CD4-positive, alpha-beta memory T cell (primary cell): ENCODE measurements around the gene CFAP46. TPM values are rescaled to one million over a fixed set of nuclear protein-coding genes. Genes with fewer than 3 reads are reported as not detected.
"Not testable (repeated sequence)": the region's sequence is repeated elsewhere in the genome, so short reads cannot be mapped to it uniquely, and the experiment has no call there.

ENCODE experiments used
- CTCF ChIA-PET: fragments of 350-600 bp; sonication (Branson Sonifier 250); formaldehyde crosslinking; loops from one replicate; lab custom pipeline; 2021; ENCODE audit warnings: inconsistent platforms; ENCODE audit not compliant: partially characterized antibody; lab: Charles Lee
- POLR2A ChIA-PET: fragments of 350-600 bp; sonication (Branson Sonifier 250); formaldehyde crosslinking; loops from one replicate; lab custom pipeline; 2021; ENCODE audit not compliant: partially characterized antibody; lab: Charles Lee
- DNase-seq, 5 donors: peaks; one replicate each; pipeline versions ENCODE4 v3.0.0 to v3.0.0-alpha.2; 2020 to 2022; ENCODE audit warnings: mixed read lengths in 1 of 5
- H3K27ac ChIP-seq: one replicate; pipeline ENCODE4 v1.7.0; 2013; ENCODE audit warnings: low read depth, low read length
- H3K27me3 ChIP-seq: 2 replicates; pipeline ENCODE4 v1.7.0; 2013; ENCODE audit warnings: mild to moderate bottlenecking, low read length, moderate library complexity; ENCODE audit not compliant: insufficient read depth
- H3K36me3 ChIP-seq: 2 replicates; pipeline ENCODE4 v1.7.0; 2013; ENCODE audit warnings: mild to moderate bottlenecking, low read length, moderate library complexity; ENCODE audit not compliant: insufficient read depth
- H3K4me1 ChIP-seq: 2 replicates; pipeline ENCODE4 v1.7.0; 2013; ENCODE audit warnings: mild to moderate bottlenecking, low read length, moderate library complexity; ENCODE audit not compliant: insufficient read depth
- H3K4me3 ChIP-seq, 2 donors: one replicate each; pipeline ENCODE4 v1.7.0; 2013; ENCODE audit warnings: low read length in 2 of 2, mild to moderate bottlenecking in 1 of 2
- H3K9me3 ChIP-seq, 2 donors: one replicate each; pipeline ENCODE4 v1.7.0; 2013; ENCODE audit warnings: low read length in 2 of 2, control low read depth in 1 of 2; ENCODE audit not compliant: control insufficient read depth in 1 of 2
- H3K27ac Mint-ChIP-seq, 7 donors: one replicate each; pipeline ENCODE4 v1.8.0; 2020 to 2021; ENCODE audit warnings: mixed read lengths in 7 of 7, mild to moderate bottlenecking in 6 of 7, inconsistent platforms in 3 of 7, moderate library complexity in 3 of 7
- H3K27me3 Mint-ChIP-seq, 2 donors: one replicate each; pipeline ENCODE4 v1.8.0; 2020 to 2021; ENCODE audit warnings: mixed read lengths in 2 of 2
- H3K36me3 Mint-ChIP-seq, 2 donors: one replicate each; pipeline ENCODE4 v1.8.0; 2020 to 2021; ENCODE audit warnings: mixed read lengths in 2 of 2, inconsistent platforms in 1 of 2, mild to moderate bottlenecking in 1 of 2
- H3K4me1 Mint-ChIP-seq, 4 donors: one replicate each; pipeline ENCODE4 v1.8.0; 2020 to 2021; ENCODE audit warnings: mixed read lengths in 4 of 4, mild to moderate bottlenecking in 1 of 4
- H3K4me3 Mint-ChIP-seq, 8 donors: one replicate each; pipeline ENCODE4 v1.8.0; 2020 to 2021; ENCODE audit warnings: mixed read lengths in 8 of 8, mild to moderate bottlenecking in 7 of 8, moderate library complexity in 6 of 8, inconsistent platforms in 3 of 8
- H3K9me3 Mint-ChIP-seq, 8 donors: one replicate each; pipeline ENCODE4 v1.8.0; 2020 to 2021; ENCODE audit warnings: mixed read lengths in 8 of 8, mild to moderate bottlenecking in 5 of 8, inconsistent platforms in 3 of 8, moderate library complexity in 1 of 8
- intact Hi-C: fragments of 100-400 bp; cut with micrococcal nuclease; formaldehyde crosslinking; loops from one replicate; pipeline ENCODE4 v1.15.1; 2023
- polyA plus RNA-seq, 2 donors: library from polyadenylated mRNA; unstranded; fragments of 300-500 nt; fragmentation: Illumina TruSeq; gene quantifications; one replicate each; pipeline ENCODE4 v1.2.3, GENCODE V29; 2021
- total RNA-seq, 2 experiments: library from RNA; stranded (reverse); gene quantifications; one replicate each; pipeline ENCODE4 v1.2.3, GENCODE V29; 2021

The CFAP46 gene
- total and polyA plus RNA-seq, 4 experiments from 2014 or later = not detected

DNA sequence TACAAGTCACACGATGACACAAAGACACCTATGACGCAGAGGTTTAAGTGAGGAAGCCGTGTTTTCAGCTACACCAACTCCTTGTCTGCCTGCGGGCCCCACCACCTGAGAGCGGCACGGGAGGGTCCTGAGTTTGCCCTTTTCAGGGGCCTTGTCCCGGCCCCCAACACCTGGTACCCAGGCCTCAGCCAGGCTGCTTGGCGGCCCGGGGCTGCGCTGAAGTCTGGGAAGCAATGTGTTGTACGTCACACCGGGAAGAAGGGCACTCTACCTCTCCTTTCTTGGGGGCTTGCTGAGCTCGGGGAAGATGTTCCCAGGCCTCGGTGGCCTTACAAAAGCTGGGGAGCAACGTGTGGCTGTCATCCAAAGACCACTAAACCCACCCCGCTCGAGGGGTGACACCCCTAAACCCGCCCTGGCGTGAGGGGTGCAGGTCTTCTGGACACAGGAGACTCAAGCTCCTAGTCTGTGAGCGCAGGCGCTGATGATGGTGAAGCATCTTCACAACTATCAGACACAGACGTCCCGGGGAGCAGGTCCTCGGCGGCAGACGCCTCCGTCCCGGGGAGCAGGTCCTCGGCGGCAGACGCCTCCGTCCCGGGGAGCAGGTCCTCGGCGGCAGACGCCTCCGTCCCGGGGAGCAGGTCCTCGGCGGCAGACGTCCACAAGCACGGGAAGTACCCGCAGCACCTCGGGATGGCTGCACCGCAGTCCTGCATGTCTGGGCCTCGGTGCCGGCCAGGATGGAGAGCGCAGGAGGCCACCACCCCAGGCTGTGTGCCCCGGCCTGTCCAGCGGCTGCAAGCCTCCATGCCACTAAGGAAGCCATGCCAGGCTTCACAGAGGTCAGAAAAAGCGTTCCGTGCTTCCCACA is 15.4 kb downstream of the CFAP46 start:
- intact Hi-C loops = no loop called here
- H3K36me3 ChIP-seq = no peaks in the 10 kb centered on the region
- Mint-ChIP-seq H3K27me3 (no peaks in the 10 kb centered on the region), H3K27ac (peak overlapping the region in 1 of 7 donors; percentile 9), H3K9me3 (no peaks in the 10 kb centered on the region), H3K4me3 (no peak overlapping the region), H3K36me3 (no peaks in the 10 kb centered on the region), H3K4me1 (peaks cover 0 to 4% (median 1%) of the 10 kb centered on the region in 4 donors)
- no peaks in the 10 kb centered on the region for H3K27me3 ChIP-seq
- H3K4me3 ChIP-seq = no peak overlapping the region
- H3K4me1 ChIP-seq = no peaks in the 10 kb centered on the region
- ChIA-PET CTCF (no interaction called here), POLR2A (no interaction called here)
- H3K27ac ChIP-seq = no peak overlapping the region
- H3K9me3 ChIP-seq = no peaks in the 10 kb centered on the region
- no peak for DNase-seq

GRCh38 chr10:132926070-132926469 is 16.3 kb downstream of the CFAP46 start:
- H3K27ac ChIP-seq = no peak overlapping the region
- no peaks in the 10 kb centered on the region for H3K9me3 ChIP-seq
- intact Hi-C loops = no loop called here
- no peak for DNase-seq
- H3K36me3 ChIP-seq = no peaks in the 10 kb centered on the region
- H3K27me3 ChIP-seq = no peaks in the 10 kb centered on the region
- POLR2A ChIA-PET = no interaction called here
- H3K9me3 Mint-ChIP-seq = no peaks in the 10 kb centered on the region
- peaks cover 0 to 4% (median 1%) of the 10 kb centered on the region in 4 donors for H3K4me1 Mint-ChIP-seq
- no peak overlapping the region for H3K4me3 ChIP-seq
- H3K4me1 ChIP-seq = no peaks in the 10 kb centered on the region
- H3K36me3 Mint-ChIP-seq = no peaks in the 10 kb centered on the region
- H3K27me3 Mint-ChIP-seq = peaks cover 1 to 2% of the 10 kb centered on the region in 2 donors
- H3K27ac Mint-ChIP-seq = no peak overlapping the region
- CTCF ChIA-PET = no interaction called here
- no peak overlapping the region for H3K4me3 Mint-ChIP-seq

- DNase-seq = no peak
- Histone ChIP-seq H3K4me3 (no peak overlapping the region), H3K36me3 (no peaks in the 10 kb centered on the region), H3K27ac (no peak overlapping the region), H3K4me1 (no peaks in the 10 kb centered on the region), H3K9me3 (no peaks in the 10 kb centered on the region), H3K27me3 (no peaks in the 10 kb centered on the region)
- no peaks in the 10 kb centered on the region for H3K36me3 Mint-ChIP-seq
- peaks cover 0 to 4% (median 1%) of the 10 kb centered on the region in 4 donors for H3K4me1 Mint-ChIP-seq
- H3K27me3 Mint-ChIP-seq = peaks cover 1 to 2% of the 10 kb centered on the region in 2 donors
- CTCF ChIA-PET = no interaction called here
- POLR2A ChIA-PET = no interaction called here
- intact Hi-C loops = no loop called here
- H3K9me3 Mint-ChIP-seq = no peaks in the 10 kb centered on the region
- H3K4me3 Mint-ChIP-seq = no peak overlapping the region
- no peak overlapping the region for H3K27ac Mint-ChIP-seq
These were observed 16.8 kb downstream of the CFAP46 start for GRCh38 chr10:132925614-132926013.

- Histone ChIP-seq H3K27ac (no peak overlapping the region), H3K36me3 (no peaks in the 10 kb centered on the region), H3K27me3 (no peaks in the 10 kb centered on the region), H3K4me1 (no peaks in the 10 kb centered on the region), H3K4me3 (no peak overlapping the region), H3K9me3 (no peaks in the 10 kb centered on the region)
- DNase-seq = no peak
- intact Hi-C loops = no loop called here
- ChIA-PET POLR2A (no interaction called here), CTCF (no interaction called here)
- Mint-ChIP-seq H3K27me3 (peaks cover 1 to 2% of the 10 kb centered on the region in 2 donors), H3K36me3 (no peaks in the 10 kb centered on the region), H3K9me3 (no peaks in the 10 kb centered on the region), H3K27ac (no peak overlapping the region), H3K4me3 (no peak overlapping the region), H3K4me1 (peaks cover 0 to 1% (median under 1%) of the 10 kb centered on the region in 4 donors)
These were observed 17.3 kb downstream of the CFAP46 start for GRCh38 chr10:132925071-132925561.

DNA sequence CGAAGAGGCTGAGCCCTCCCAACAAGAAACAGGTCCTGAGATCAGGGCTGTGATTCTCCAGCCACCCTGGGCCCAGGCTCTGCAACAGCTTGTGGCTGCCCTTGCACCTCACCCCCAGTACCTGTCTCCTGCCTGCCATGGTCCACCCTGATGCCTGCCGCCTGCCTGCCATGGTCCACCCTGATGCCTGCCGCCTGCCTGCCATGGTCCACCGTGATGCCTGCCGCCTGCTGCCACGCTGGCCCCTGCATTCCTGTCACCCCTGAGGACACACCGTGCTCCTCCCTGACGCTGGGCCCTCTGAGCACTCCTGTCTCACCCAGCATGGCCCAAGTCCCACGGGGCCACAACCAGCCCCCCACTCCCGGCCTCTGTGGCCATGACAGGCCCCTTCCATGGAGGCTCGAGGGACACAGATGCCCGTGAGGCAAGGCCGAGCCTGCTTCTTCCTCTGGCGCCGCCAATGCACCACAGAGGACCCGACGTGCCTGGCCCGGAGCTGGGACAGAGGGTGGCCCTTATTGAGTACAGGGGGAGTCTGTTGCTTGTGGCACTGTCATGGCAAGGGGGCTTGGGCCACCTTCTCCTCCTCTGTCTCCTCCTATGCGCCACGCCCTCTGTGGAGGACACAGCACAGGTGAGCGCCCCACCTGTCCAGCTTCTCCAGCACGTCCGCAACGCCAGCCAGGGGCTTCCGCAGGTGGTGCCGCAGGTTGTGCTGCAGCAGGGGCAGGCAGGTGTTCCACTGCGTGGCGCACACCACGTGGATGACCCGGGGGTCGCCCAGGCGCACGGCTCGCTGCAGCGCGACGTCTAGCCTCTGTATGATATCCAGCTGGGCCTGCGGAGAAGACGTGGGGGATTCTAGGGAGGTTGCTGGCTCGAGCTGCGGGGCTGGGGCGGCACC is 18.1 kb downstream of the CFAP46 start:
- H3K4me3 ChIP-seq = no peak overlapping the region
- H3K4me3 Mint-ChIP-seq = no peak overlapping the region
- H3K9me3 Mint-ChIP-seq = no peaks in the 10 kb centered on the region
- H3K36me3 Mint-ChIP-seq = no peaks in the 10 kb centered on the region
- H3K4me1 Mint-ChIP-seq = no peaks in the 10 kb centered on the region
- H3K27ac ChIP-seq = no peak overlapping the region
- H3K4me1 ChIP-seq = no peaks in the 10 kb centered on the region
- no peaks in the 10 kb centered on the region for H3K27me3 ChIP-seq
- peaks cover 1 to 2% of the 10 kb centered on the region in 2 donors for H3K27me3 Mint-ChIP-seq
- ChIA-PET CTCF (no interaction called here), POLR2A (no interaction called here)
- no peak for DNase-seq
- intact Hi-C loops = no loop called here
- H3K9me3 ChIP-seq = no peaks in the 10 kb centered on the region
- no peaks in the 10 kb centered on the region for H3K36me3 ChIP-seq
- H3K27ac Mint-ChIP-seq = no peak overlapping the region

DNA sequence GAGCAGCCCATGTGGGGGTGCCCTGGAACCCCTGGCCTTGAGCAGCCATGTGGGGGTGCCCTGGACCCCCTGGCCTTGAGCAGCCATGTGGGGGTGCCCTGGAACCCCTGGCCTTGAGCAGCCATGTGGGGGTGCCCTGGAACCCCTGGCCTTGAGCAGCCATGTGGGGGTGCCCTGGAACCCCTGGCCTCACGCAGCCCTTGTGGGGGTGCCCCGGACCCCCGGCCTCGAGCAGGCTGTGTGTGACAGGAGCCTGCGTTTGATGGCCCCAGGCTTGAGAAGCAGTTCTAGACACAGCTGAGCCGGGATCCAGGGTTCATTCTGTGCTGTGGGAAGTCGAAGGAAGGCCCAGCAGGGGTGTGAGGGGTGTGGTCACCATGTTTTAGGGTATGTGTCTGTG is 19.0 kb downstream of the CFAP46 start:
- POLR2A ChIA-PET, DNase-seq, H3K36me3 Mint-ChIP-seq, H3K36me3 ChIP-seq, H3K27me3 Mint-ChIP-seq, H3K4me3 ChIP-seq, CTCF ChIA-PET, H3K9me3 Mint-ChIP-seq, H3K9me3 ChIP-seq, H3K4me1 ChIP-seq, H3K27ac ChIP-seq, H3K27ac Mint-ChIP-seq, H3K27me3 ChIP-seq, intact Hi-C loops, H3K4me3 Mint-ChIP-seq, H3K4me1 Mint-ChIP-seq: not testable (repeated sequence)

DNA sequence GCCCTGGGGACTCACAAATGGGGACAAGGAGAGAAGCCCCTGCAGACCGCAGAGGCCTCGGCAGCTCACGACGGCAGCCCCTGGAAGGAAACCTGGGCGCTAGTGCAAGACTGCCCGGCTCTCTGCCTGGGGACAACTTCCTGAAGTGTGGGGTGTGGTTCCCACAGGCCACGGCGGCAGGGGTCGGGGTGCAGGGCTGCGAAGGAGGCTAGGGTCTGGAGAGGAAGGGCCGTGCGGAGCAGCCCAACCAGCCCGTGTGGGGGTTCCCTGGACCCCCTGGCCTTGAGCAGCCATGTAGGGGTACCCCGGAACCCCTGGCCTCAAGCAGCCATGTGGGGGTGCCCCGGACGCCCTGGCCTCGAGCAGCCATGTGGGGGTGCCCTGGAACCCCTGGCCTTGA is 19.5 kb downstream of the CFAP46 start:
- no peaks in the 10 kb centered on the region for H3K9me3 Mint-ChIP-seq
- intact Hi-C loops = no loop called here
- CTCF ChIA-PET = no interaction called here
- H3K27me3 Mint-ChIP-seq = peaks cover 1 to 2% of the 10 kb centered on the region in 2 donors
- no peak overlapping the region for H3K4me3 Mint-ChIP-seq
- no peaks in the 10 kb centered on the region for H3K36me3 ChIP-seq
- no peaks in the 10 kb centered on the region for H3K36me3 Mint-ChIP-seq
- H3K9me3 ChIP-seq = no peaks in the 10 kb centered on the region
- H3K27ac Mint-ChIP-seq = no peak overlapping the region
- no peaks in the 10 kb centered on the region for H3K4me1 ChIP-seq
- DNase-seq = no peak
- H3K27me3 ChIP-seq = no peaks in the 10 kb centered on the region
- POLR2A ChIA-PET = no interaction called here
- no peak overlapping the region for H3K27ac ChIP-seq
- H3K4me3 ChIP-seq = no peak overlapping the region
- no peaks in the 10 kb centered on the region for H3K4me1 Mint-ChIP-seq
